ENCODE measurements around the gene RAD51B.

GRCh38 chr14:68757618-68758081 is 938.1 kb downstream of the RAD51B start:
- TF ChIP-seq CTCF (IDR thresholded peaks at IDR 0.05; ENCODE audit: low read length), result no peak
- no peak for TF ChIP-seq EZH2 (optimal IDR thresholded peaks at IDR 0.05; ENCODE audit: low read depth, low read length)
- TF ChIP-seq EZH2phosphoT487 (IDR thresholded peaks at IDR 0.05; ENCODE audit: low read length), result no peak
